ENCODE data around the gene PRKCQ. TPM values are rescaled to one million over a fixed set of nuclear protein-coding genes. Genes with fewer than 3 reads are reported as not detected.

The PRKCQ gene
- total and polyA plus RNA-seq, 2 of the 4 experiments (the other 2 are of a cell fraction), result under 0.01 to 0.03 TPM

DNA sequence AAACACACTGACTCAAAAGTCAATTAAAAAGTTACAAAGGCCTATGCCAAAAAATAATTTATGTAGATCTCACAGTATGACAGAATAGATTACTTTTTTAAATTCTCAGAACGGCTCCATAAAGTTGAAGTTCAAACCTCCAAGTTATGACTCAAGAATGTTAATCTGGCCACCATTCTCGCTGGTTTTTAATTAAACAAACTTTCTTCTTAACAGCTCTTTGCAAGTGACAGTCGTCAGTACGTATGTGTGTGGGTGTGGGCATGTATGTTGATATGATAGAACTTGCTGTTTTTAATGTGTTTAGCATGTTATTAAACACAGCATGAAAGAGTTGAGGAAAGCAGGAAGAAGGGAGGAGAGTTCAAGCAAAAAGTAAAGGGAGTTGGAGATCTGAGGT lies 18.5 kb downstream of the PRKCQ start:
- no peak overlapping the region for H3K9ac ChIP-seq (ENCODE audit: low read depth, low read length)
- H3K27me3 ChIP-seq (ENCODE audit: control insufficient read depth, insufficient read depth, low read length), result no peaks in the 10 kb centered on the region; the same call in 1 of the 2 replicates
- no peak overlapping the region for H3K4ac ChIP-seq (ENCODE audit: low read depth, low read length)
- no peak overlapping the region for H2BK5ac ChIP-seq (ENCODE audit: low read depth, low read length, poor library complexity, severe bottlenecking)
- no peak overlapping the region for H3K27ac ChIP-seq (ENCODE audit: insufficient read depth, low read length)
- H4K91ac ChIP-seq (ENCODE audit: insufficient read depth, low read depth, low read length), result no peak overlapping the region
- no peak overlapping the region for H3K14ac ChIP-seq (replicated peaks; ENCODE audit: low read depth, low read length)
- no peak overlapping the region for H2BK15ac ChIP-seq (ENCODE audit: low read depth, low read length)
- H3K79me1 ChIP-seq (ENCODE audit: low read depth in 1 of 2, low read length in 2 of 2), result no peaks in the 10 kb centered on the region
- no peak overlapping the region for H3K18ac ChIP-seq (ENCODE audit: low read depth, low read length)
- in situ Hi-C loops (cut with MboI; ENCODE audit: low sequenced_read_pairs) (no loop called here), dilution Hi-C loops (cut with HindIII; ENCODE audit: low sequenced_read_pairs, unreplicated experiment) (no loop called here), intact Hi-C loops (cut with micrococcal nuclease) (no loop called here)
- DNase-seq, result no peak
- CTCF ChIA-PET, result no interaction called here
- no peaks in the 10 kb centered on the region for H3K36me3 ChIP-seq (ENCODE audit: control insufficient read depth, insufficient read depth, low read length)
- no CpG with 5 or more reads among the region's 4 CpGs for WGBS, 2 experiments (ENCODE audit: extremely low coverage in 2 of 2, insufficient read length in 1 of 2)
- no peak overlapping the region for H3K56ac ChIP-seq (ENCODE audit: extremely low read depth, insufficient read depth, low read length)
- H2AK9ac ChIP-seq (replicated peaks; ENCODE audit: low read depth, low read length, poor library complexity), result no peak overlapping the region
- H3K9me1 ChIP-seq (ENCODE audit: insufficient read depth, low read length), result no peaks in the 10 kb centered on the region
- no peak overlapping the region for H3K23ac ChIP-seq (ENCODE audit: low read depth, low read length)
- H3K4me3 ChIP-seq (ENCODE audit: insufficient read depth, low read depth, low read length), result no peak overlapping the region
- no peak overlapping the region for H4K8ac ChIP-seq (ENCODE audit: low read depth in 2 of 2, low read length in 2 of 2)
- no peak overlapping the region for H2AK5ac ChIP-seq (ENCODE audit: low read depth, low read length)
- no peak overlapping the region for H3K4me2 ChIP-seq (ENCODE audit: low read depth, low read length)
- TF ChIP-seq RAD21 (IDR thresholded peaks at IDR 0.05; ENCODE audit: low read length), result no peak
- no TSS peak for BruUV-seq (replicated peaks)
- H4K5ac ChIP-seq (ENCODE audit: low read depth, low read length), result no peak overlapping the region
- H3K4me1 ChIP-seq (ENCODE audit: control insufficient read depth, insufficient read depth, low read length), result no peaks in the 10 kb centered on the region
- H2AFZ ChIP-seq (replicated peaks; ENCODE audit: low read length, poor library complexity), result no peak overlapping the region
- H4K20me1 ChIP-seq (ENCODE audit: insufficient read depth, low read length), result no peaks in the 10 kb centered on the region
- no peak overlapping the region for H2BK20ac ChIP-seq (ENCODE audit: low read depth, low read length)
- H3K9me3 ChIP-seq (ENCODE audit: control insufficient read depth, insufficient read depth, low read length), result no peaks in the 10 kb centered on the region
- no peak overlapping the region for H2BK120ac ChIP-seq (ENCODE audit: low read depth, low read length)
- POLR2A ChIA-PET (ENCODE audit: unreplicated experiment), result no interaction called here
- ATAC-seq (ENCODE audit: low read depth), result no peak
